Brain microvascular endothelial cell (primary cell): ENCODE results near the gene PA2G4.

ENCODE experiments used
- DNase-seq: peaks from one replicate; pipeline ENCODE4 v3.0.0-alpha.2; 2020
- H3K27ac ChIP-seq: fragments of 250-450 bp; sonication (Bioruptor Pico); 2 replicates; pipeline ENCODE4 v1.5.1; 2020; ENCODE audit warnings: mild to moderate bottlenecking, moderate library complexity
- H3K27me3 ChIP-seq: fragments of 250-450 bp; sonication (Bioruptor Pico); replicated peaks from 2 replicates; pipeline ENCODE4 v1.5.1; 2020; ENCODE audit warnings: mild to moderate bottlenecking
- H3K36me3 ChIP-seq: fragments of 250-450 bp; sonication (Bioruptor Pico); replicated peaks from 2 replicates; pipeline ENCODE4 v1.5.1; 2020; ENCODE audit warnings: mild to moderate bottlenecking
- H3K4me3 ChIP-seq: 2 replicates; pipeline ENCODE4 v1.5.1; 2011; ENCODE audit warnings: low read depth, mild to moderate bottlenecking, control low read depth, low read length, moderate library complexity
- in situ Hi-C: cut with HindIII; loops from 2 replicates; pipeline ENCODE4 v1.10.0; 2017; ENCODE audit warnings: low sequenced_read_pairs, low pct_ligation_motif_present
- TF ChIP-seq, protein P1 (sequence below): IDR thresholded peaks from 2 replicates; pipeline ENCODE4 v1.5.1; 2011; ENCODE audit warnings: low read depth, mild to moderate bottlenecking, moderate library complexity, low read length, control low read depth, inconsistent platforms; ENCODE audit errors: missing control alignments

The PA2G4 gene

DNA sequence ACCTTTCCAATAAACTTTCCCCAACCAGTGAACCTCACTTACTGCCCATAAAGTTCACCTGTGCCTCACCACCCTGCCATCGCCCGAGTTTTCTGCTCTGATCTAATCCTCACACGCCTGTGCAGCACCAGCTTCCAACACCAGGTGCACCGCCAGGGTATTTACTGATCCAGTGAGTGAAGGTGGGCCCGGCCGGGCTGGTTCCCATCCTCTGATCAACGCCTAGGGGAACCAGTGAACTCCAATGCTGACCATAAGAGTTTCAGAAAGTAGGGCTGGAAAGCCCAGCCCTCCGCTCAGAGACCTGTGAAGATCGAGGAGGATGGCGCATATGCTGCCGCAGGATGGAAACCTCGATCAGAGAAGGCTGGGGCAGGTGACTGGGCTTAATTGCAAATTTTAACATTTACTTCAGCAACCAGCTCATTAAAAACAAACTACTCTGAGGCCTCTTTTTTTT lies 47.3 kb downstream of the PA2G4 start:
- H3K27ac ChIP-seq, result peak overlapping the region; percentile 50
- no peaks in the 10 kb centered on the region for H3K27me3 ChIP-seq
- DNase-seq, result no peak
- peak overlapping the region; percentile 74 for H3K4me3 ChIP-seq
- TF ChIP-seq, protein P1, sequence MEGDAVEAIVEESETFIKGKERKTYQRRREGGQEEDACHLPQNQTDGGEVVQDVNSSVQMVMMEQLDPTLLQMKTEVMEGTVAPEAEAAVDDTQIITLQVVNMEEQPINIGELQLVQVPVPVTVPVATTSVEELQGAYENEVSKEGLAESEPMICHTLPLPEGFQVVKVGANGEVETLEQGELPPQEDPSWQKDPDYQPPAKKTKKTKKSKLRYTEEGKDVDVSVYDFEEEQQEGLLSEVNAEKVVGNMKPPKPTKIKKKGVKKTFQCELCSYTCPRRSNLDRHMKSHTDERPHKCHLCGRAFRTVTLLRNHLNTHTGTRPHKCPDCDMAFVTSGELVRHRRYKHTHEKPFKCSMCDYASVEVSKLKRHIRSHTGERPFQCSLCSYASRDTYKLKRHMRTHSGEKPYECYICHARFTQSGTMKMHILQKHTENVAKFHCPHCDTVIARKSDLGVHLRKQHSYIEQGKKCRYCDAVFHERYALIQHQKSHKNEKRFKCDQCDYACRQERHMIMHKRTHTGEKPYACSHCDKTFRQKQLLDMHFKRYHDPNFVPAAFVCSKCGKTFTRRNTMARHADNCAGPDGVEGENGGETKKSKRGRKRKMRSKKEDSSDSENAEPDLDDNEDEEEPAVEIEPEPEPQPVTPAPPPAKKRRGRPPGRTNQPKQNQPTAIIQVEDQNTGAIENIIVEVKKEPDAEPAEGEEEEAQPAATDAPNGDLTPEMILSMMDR, result peak; percentile 66
- no peaks in the 10 kb centered on the region for H3K36me3 ChIP-seq
- in situ Hi-C loops, result no loop called here

DNA sequence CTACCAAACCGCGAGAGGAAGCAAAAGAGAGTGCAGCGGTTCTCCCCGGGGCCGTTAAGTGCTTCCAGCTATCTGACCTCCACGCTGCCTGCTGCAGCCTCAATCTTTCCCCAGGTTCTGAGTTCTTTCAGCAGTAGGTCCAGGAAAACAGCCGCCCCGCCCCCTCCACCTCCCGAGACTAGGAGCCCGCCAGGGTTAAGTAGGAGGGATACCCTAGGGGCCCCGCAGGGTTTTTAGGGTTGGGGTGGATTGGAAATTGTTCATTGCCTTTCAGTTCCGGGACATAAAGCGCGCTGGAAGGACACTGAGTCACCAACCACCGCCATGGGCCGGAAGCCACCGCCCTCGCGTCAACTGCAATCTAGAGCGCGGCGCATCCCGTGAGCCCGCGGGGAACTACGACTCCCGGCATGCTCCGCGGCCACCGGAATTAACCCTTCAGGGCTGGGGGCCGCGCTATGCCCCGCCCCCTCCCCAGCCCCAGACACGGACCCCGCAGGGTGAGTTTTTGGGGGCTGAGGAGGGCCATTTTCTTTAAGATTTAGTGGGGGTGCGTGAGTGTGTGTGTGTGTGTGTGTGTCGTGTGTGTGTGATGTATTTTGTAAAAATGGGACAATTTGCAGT lies 47.9 kb downstream of the PA2G4 start, which contains the start of gene MYL6B:
Gene MYL6B (plus strand): TSS at position 456 of the 624 bp plus-strand sequence. CDS start 1,332 bp downstream, outside the sequence.
- DNase-seq, result peak; percentile 88
- in situ Hi-C loops, result no loop called here
- Histone ChIP-seq H3K27ac (peak within 1 kb of the TSS; percentile 50), H3K4me3 (peak within 1 kb of the TSS; percentile 74), H3K27me3 (no peaks in the 10 kb centered on the region), H3K36me3 (no peaks in the 10 kb centered on the region)
- TF ChIP-seq, protein P1, result no peak

DNA sequence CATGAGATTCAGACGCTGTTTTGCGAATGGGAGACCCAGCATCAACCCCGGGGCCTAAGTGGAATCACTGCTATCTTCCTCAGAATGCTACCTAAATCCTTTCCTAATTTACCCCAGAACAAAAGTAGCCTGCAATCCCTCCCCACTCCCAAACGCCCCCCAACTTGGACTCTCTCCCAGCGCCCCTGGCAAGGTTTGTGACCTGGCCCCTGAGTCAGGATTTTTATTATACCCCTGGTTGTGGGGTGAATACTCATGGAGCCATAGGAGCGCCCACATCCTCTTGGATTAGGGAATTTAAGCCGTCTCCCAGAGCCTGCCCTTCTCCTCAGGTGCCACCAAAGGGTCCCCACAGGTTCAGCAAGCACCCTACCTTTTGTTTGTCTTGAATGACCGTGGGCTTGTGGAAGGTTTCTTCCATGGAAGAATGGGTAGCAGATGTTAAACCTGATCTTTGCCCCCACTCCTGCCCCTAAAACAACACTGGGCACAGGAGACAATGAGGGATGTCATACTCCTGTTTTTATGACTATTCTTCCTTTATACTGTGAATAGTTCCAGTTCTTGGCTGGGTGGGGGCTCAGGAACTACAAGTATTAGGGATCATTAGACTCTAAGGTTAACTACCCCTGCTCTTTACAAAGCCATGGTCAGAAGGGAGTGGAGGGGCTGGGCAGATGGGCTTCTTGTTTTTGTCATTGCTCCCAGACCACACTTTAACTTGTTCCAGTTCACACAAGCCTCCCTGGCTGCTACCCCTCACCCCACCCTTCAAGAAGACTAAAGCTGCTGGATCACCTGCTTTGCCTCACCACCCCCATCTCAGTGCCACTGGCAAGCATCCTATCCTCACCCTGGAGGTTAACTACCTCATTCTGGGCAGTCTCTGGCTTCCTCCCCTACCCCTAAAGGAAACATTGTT lies 48.7 kb downstream of the PA2G4 start:
- in situ Hi-C loops, result no loop called here
- TF ChIP-seq, protein P1, result no peak
- no peak for DNase-seq
- Histone ChIP-seq H3K27ac (peak overlapping the region; percentile 5), H3K36me3 (no peaks in the 10 kb centered on the region), H3K4me3 (peak overlapping the region; percentile 74), H3K27me3 (no peaks in the 10 kb centered on the region)

DNA sequence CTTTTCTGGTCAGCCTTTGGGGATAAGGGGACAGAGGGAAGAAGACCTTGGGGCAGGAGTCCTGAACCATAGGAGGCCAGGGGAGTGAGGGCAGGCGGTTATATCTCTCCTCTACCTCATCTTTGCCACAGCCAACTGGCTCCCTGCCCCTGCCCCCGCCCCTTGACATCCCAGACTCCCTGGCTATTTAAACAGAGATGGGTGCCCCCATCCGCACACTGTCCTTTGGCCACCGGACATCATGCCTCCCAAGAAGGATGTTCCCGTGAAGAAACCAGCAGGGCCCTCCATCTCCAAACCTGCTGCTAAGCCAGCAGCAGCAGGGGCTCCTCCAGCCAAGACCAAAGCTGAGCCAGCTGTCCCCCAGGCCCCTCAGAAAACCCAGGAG lies 49.3 kb downstream of the PA2G4 start:
- Histone ChIP-seq H3K4me3 (no peak overlapping the region), H3K27ac (no peak overlapping the region), H3K27me3 (no peaks in the 10 kb centered on the region), H3K36me3 (no peaks in the 10 kb centered on the region)
- TF ChIP-seq, protein P1, result no peak
- DNase-seq, result no peak
- in situ Hi-C loops, result no loop called here

DNA sequence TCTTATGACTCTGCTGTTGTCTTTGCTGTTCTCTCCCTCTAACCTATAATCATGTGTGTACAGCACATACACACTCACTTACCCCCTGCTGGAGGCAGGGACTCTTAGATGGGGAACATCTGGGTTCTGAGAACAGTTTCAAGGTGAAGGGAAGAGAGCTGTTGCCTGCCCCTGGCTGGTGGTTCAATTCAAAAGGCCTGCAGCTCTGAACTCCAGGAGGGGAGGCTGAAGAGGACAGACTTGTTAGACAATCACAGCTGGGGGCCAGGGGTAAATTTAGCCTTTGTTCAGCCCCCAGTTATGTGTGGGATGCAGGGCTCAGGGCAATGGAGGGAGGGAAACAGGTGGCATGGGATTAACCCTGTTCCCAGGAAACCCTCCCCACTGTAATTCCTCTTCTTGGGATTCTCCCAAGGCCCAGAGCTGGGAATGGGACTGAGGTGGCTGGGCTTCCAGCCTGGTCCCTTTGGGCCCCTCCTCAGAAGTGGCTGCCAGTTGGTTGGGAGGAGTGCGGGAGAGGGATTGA lies 50.0 kb downstream of the PA2G4 start:
- H3K36me3 ChIP-seq, result peaks cover 5% of the 10 kb centered on the region
- no peak overlapping the region for H3K4me3 ChIP-seq
- DNase-seq, result no peak
- H3K27me3 ChIP-seq, result no peaks in the 10 kb centered on the region
- in situ Hi-C loops, result no loop called here
- H3K27ac ChIP-seq, result no peak overlapping the region
- TF ChIP-seq, protein P1, result no peak
